Liver (tissue), 3 donors: Measurements from ENCODE around the gene KRTAP9-2.

Experiments
- ATF3 ChIP-seq: IDR thresholded peaks from 2 replicates; pipeline ENCODE4 v1.6.1; 2016; ENCODE audit warnings: antibody characterized with exemption
- CTCF ChIP-seq: fragments of 150-350 bp; IDR thresholded peaks from 2 replicates; pipeline ENCODE4 v1.5.1; 2017; ENCODE audit warnings: improper control_type of control experiment, low read depth, low read length; ENCODE audit not compliant: missing input control
- EGR1 ChIP-seq, 2 donors: IDR thresholded peaks; 2 replicates each; pipeline ENCODE4 v1.6.1; 2016 to 2018; ENCODE audit warnings: antibody characterized with exemption in 2 of 2, low read depth in 2 of 2
- FOXA1 ChIP-seq: IDR thresholded peaks from 2 replicates; pipeline ENCODE4 v1.6.1; 2016; ENCODE audit warnings: antibody characterized with exemption
- GABPA ChIP-seq, 2 donors: IDR thresholded peaks in 1 of 2; conservative IDR thresholded peaks in 1 of 2; 2 replicates each; pipeline ENCODE4 v1.6.1; 2016; ENCODE audit warnings: antibody characterized with exemption in 2 of 2, mild to moderate bottlenecking in 1 of 2, moderate library complexity in 1 of 2
- JUND ChIP-seq, 2 donors: IDR thresholded peaks; 2 replicates each; pipeline ENCODE4 v1.6.1; 2016; ENCODE audit warnings: antibody characterized with exemption in 2 of 2
- RAD21 ChIP-seq, 2 donors: IDR thresholded peaks; 2 replicates each; pipeline ENCODE4 v1.6.1; 2016; ENCODE audit warnings: antibody characterized with exemption in 2 of 2, mild to moderate bottlenecking in 2 of 2
- RXRA ChIP-seq, 2 donors: IDR thresholded peaks; 2 replicates each; pipeline ENCODE4 v1.6.1; 2017 to 2018; ENCODE audit warnings: antibody characterized with exemption in 2 of 2, mild to moderate bottlenecking in 1 of 2
- SP1 ChIP-seq: IDR thresholded peaks from 2 replicates; pipeline ENCODE4 v1.6.1; 2018; ENCODE audit warnings: antibody characterized with exemption, mild to moderate bottlenecking
- TAF1 ChIP-seq: conservative IDR thresholded peaks from 2 replicates; pipeline ENCODE4 v1.6.1; 2016; ENCODE audit warnings: antibody characterized with exemption, mild to moderate bottlenecking
- YY1 ChIP-seq: IDR thresholded peaks from 2 replicates; pipeline ENCODE4 v1.6.1; 2016; ENCODE audit warnings: antibody characterized with exemption, mild to moderate bottlenecking
- TF ChIP-seq, protein P1 (sequence below): IDR thresholded peaks from 2 replicates; pipeline ENCODE4 v1.6.1; 2016; ENCODE audit warnings: antibody characterized with exemption, mild to moderate bottlenecking
- TF ChIP-seq, protein P2 (sequence below): IDR thresholded peaks from 2 replicates; pipeline ENCODE4 v1.6.1; 2016; ENCODE audit warnings: antibody characterized with exemption
- TF ChIP-seq, protein P3 (sequence below): IDR thresholded peaks from 2 replicates; pipeline ENCODE4 v1.6.1; 2016; ENCODE audit warnings: antibody characterized with exemption
- donor health status: healthy.
- donor health status: healthy.

GRCh38 chr17:41186872-41187271 lies 39.6 kb upstream of the KRTAP9-2 start:
- TF ChIP-seq, protein P1, sequence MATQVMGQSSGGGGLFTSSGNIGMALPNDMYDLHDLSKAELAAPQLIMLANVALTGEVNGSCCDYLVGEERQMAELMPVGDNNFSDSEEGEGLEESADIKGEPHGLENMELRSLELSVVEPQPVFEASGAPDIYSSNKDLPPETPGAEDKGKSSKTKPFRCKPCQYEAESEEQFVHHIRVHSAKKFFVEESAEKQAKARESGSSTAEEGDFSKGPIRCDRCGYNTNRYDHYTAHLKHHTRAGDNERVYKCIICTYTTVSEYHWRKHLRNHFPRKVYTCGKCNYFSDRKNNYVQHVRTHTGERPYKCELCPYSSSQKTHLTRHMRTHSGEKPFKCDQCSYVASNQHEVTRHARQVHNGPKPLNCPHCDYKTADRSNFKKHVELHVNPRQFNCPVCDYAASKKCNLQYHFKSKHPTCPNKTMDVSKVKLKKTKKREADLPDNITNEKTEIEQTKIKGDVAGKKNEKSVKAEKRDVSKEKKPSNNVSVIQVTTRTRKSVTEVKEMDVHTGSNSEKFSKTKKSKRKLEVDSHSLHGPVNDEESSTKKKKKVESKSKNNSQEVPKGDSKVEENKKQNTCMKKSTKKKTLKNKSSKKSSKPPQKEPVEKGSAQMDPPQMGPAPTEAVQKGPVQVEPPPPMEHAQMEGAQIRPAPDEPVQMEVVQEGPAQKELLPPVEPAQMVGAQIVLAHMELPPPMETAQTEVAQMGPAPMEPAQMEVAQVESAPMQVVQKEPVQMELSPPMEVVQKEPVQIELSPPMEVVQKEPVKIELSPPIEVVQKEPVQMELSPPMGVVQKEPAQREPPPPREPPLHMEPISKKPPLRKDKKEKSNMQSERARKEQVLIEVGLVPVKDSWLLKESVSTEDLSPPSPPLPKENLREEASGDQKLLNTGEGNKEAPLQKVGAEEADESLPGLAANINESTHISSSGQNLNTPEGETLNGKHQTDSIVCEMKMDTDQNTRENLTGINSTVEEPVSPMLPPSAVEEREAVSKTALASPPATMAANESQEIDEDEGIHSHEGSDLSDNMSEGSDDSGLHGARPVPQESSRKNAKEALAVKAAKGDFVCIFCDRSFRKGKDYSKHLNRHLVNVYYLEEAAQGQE = no peak
- no peak for TF ChIP-seq CTCF
- no peak for TF ChIP-seq JUND (IDR thresholded peaks at IDR 0.05)
- no peak for TF ChIP-seq RXRA (IDR thresholded peaks at IDR 0.05)
- TF ChIP-seq SP1 = no peak
- TF ChIP-seq GABPA (IDR thresholded peaks at IDR 0.05 in 1 of 2, conservative IDR thresholded peaks at IDR 0.05 in 1 of 2) = no peak
- no peak for TF ChIP-seq TAF1
- TF ChIP-seq FOXA1 = no peak
- TF ChIP-seq EGR1 (IDR thresholded peaks at IDR 0.05; ENCODE audit: low read depth in 2 of 2) = no peak
- TF ChIP-seq, protein P2, sequence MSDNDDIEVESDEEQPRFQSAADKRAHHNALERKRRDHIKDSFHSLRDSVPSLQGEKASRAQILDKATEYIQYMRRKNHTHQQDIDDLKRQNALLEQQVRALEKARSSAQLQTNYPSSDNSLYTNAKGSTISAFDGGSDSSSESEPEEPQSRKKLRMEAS = no peak
- no peak for TF ChIP-seq ATF3
- no peak for TF ChIP-seq YY1
- TF ChIP-seq, protein P3, sequence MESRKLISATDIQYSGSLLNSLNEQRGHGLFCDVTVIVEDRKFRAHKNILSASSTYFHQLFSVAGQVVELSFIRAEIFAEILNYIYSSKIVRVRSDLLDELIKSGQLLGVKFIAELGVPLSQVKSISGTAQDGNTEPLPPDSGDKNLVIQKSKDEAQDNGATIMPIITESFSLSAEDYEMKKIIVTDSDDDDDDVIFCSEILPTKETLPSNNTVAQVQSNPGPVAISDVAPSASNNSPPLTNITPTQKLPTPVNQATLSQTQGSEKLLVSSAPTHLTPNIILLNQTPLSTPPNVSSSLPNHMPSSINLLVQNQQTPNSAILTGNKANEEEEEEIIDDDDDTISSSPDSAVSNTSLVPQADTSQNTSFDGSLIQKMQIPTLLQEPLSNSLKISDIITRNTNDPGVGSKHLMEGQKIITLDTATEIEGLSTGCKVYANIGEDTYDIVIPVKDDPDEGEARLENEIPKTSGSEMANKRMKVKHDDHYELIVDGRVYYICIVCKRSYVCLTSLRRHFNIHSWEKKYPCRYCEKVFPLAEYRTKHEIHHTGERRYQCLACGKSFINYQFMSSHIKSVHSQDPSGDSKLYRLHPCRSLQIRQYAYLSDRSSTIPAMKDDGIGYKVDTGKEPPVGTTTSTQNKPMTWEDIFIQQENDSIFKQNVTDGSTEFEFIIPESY = no peak
- no peak for TF ChIP-seq RAD21 (IDR thresholded peaks at IDR 0.05)
